H9 (cell line): Measurements from ENCODE around the gene CPT1A. TPM values are rescaled to one million over a fixed set of nuclear protein-coding genes. Genes with fewer than 3 reads are reported as not detected.

Experiments
- DNase-seq: peaks from one replicate; pipeline ENCODE4 v3.0.0-alpha.2; 2017
- H2AFZ ChIP-seq: one replicate; pipeline ENCODE4 v1.6.1; 2013; ENCODE audit warnings: mild to moderate bottlenecking, low read length, control low read depth, moderate library complexity
- H2AK5ac ChIP-seq: 2 replicates; pipeline ENCODE4 v1.6.1; 2013; ENCODE audit warnings: low read length, control low read depth, mixed read lengths; ENCODE audit not compliant: insufficient read length
- H2BK120ac ChIP-seq: one replicate; pipeline ENCODE4 v1.6.1; 2013; ENCODE audit warnings: low read depth, mild to moderate bottlenecking, low read length, control low read depth, inconsistent platforms; ENCODE audit not compliant: poor library complexity, severe bottlenecking
- H2BK12ac ChIP-seq: 2 replicates; pipeline ENCODE4 v1.6.1; 2013; ENCODE audit warnings: low read length, control low read depth, mixed read lengths, low read depth; ENCODE audit not compliant: insufficient read length
- H2BK15ac ChIP-seq: 2 replicates; pipeline ENCODE4 v1.6.1; 2013; ENCODE audit warnings: low read depth, low read length, control low read depth
- H2BK20ac ChIP-seq: one replicate; pipeline ENCODE4 v1.6.1; 2013; ENCODE audit warnings: low read depth, mild to moderate bottlenecking, low read length, control low read depth, inconsistent platforms; ENCODE audit not compliant: poor library complexity, severe bottlenecking
- H2BK5ac ChIP-seq: 2 replicates; pipeline ENCODE4 v1.6.1; 2013; ENCODE audit warnings: low read length, control low read depth, mixed read lengths; ENCODE audit not compliant: insufficient read length
- H3K14ac ChIP-seq: 2 replicates; pipeline ENCODE4 v1.6.1; 2013; ENCODE audit warnings: low read length, control low read depth; ENCODE audit not compliant: insufficient read depth
- H3K18ac ChIP-seq: 2 replicates; pipeline ENCODE4 v1.6.1; 2013; ENCODE audit warnings: low read depth, mild to moderate bottlenecking, mixed read lengths, low read length, control low read depth; ENCODE audit not compliant: insufficient read length
- H3K23ac ChIP-seq: 2 replicates; pipeline ENCODE4 v1.6.1; 2013; ENCODE audit warnings: low read length, control low read depth, mixed read lengths, low read depth; ENCODE audit not compliant: insufficient read length
- H3K23me2 ChIP-seq: 2 replicates; pipeline ENCODE4 v1.6.1; 2013; ENCODE audit warnings: low read depth, mild to moderate bottlenecking, mixed read lengths, low read length, control low read depth; ENCODE audit not compliant: insufficient read length, poor library complexity, severe bottlenecking
- H3K27ac ChIP-seq: 2 replicates; pipeline ENCODE4 v1.5.1; 2013; ENCODE audit warnings: low read length, control low read depth, mixed read lengths, low read depth; ENCODE audit not compliant: insufficient read length
- H3K27me3 ChIP-seq: 2 replicates; pipeline ENCODE4 v1.6.1; 2013; ENCODE audit warnings: low read length, control low read depth, inconsistent platforms; ENCODE audit not compliant: insufficient read depth
- H3K4ac ChIP-seq: 2 replicates; pipeline ENCODE4 v1.6.1; 2013; ENCODE audit warnings: low read depth, mild to moderate bottlenecking, control low read depth, inconsistent platforms, low read length, moderate library complexity
- H3K4me1 ChIP-seq: 2 replicates; pipeline ENCODE4 v1.6.1; 2013; ENCODE audit warnings: low read length, control low read depth, inconsistent platforms; ENCODE audit not compliant: insufficient read depth
- H3K4me2 ChIP-seq: 2 replicates; pipeline ENCODE4 v1.6.1; 2013; ENCODE audit warnings: low read length, control low read depth, mixed read lengths; ENCODE audit not compliant: insufficient read length, insufficient read depth
- H3K56ac ChIP-seq: 2 replicates; pipeline ENCODE4 v1.6.1; 2013; ENCODE audit warnings: low read depth, mild to moderate bottlenecking, mixed read lengths, low read length, control low read depth; ENCODE audit not compliant: insufficient read length
- H3K79me1 ChIP-seq: 2 replicates; pipeline ENCODE4 v1.6.1; 2013; ENCODE audit warnings: low read depth, mild to moderate bottlenecking, moderate library complexity, low read length, control low read depth, inconsistent platforms; ENCODE audit not compliant: insufficient read depth, poor library complexity, severe bottlenecking
- H3K79me2 ChIP-seq: 2 replicates; pipeline ENCODE4 v1.6.1; 2013; ENCODE audit warnings: low read length, control low read depth, inconsistent platforms; ENCODE audit not compliant: insufficient read depth
- H3K9ac ChIP-seq: 2 replicates; pipeline ENCODE4 v1.6.1; 2013; ENCODE audit warnings: low read length, control low read depth, mixed read lengths; ENCODE audit not compliant: insufficient read length; ENCODE audit errors: extremely low read depth
- H3K9me3 ChIP-seq: one replicate; pipeline ENCODE4 v1.6.1; 2013; ENCODE audit warnings: low read depth, low read length, inconsistent platforms; ENCODE audit not compliant: control insufficient read depth
- H3T11ph ChIP-seq: one replicate; pipeline ENCODE4 v1.6.1; 2013; ENCODE audit warnings: mild to moderate bottlenecking, low read length, control low read depth, inconsistent platforms
- H4K20me1 ChIP-seq: one replicate; pipeline ENCODE4 v1.6.1; 2013; ENCODE audit not compliant: control insufficient read depth, insufficient read length, insufficient read depth
- H4K5ac ChIP-seq: 2 replicates; pipeline ENCODE4 v1.6.1; 2013; ENCODE audit warnings: low read depth, mild to moderate bottlenecking, mixed read lengths, low read length, control low read depth; ENCODE audit not compliant: insufficient read length
- H4K8ac ChIP-seq: replicated peaks from 2 replicates; pipeline ENCODE4 v1.6.1; 2013; ENCODE audit warnings: low read length, control low read depth, mixed read lengths, low read depth; ENCODE audit not compliant: insufficient read length
- H4K91ac ChIP-seq: 2 replicates; pipeline ENCODE4 v1.6.1; 2013; ENCODE audit warnings: low read depth, mild to moderate bottlenecking, moderate library complexity, mixed read lengths, low read length, control low read depth; ENCODE audit not compliant: insufficient read length
- H3K27ac Mint-ChIP-seq, 3 experiments: 2 replicates in 2 of 3; 3 replicates in 1 of 3; pipeline ENCODE4 v1.8.0; 2020 to 2021; ENCODE audit warnings: mixed read lengths in 3 of 3, mild to moderate bottlenecking in 1 of 3, moderate library complexity in 1 of 3
- H3K27me3 Mint-ChIP-seq: 2 replicates; pipeline ENCODE4 v1.8.0; 2021; ENCODE audit warnings: low read depth, mild to moderate bottlenecking, moderate library complexity, mixed read lengths
- H3K36me3 Mint-ChIP-seq, 3 experiments: 2 replicates in 2 of 3; 3 replicates in 1 of 3; pipeline ENCODE4 v1.8.0; 2020 to 2021; ENCODE audit warnings: low read depth in 3 of 3, mixed read lengths in 3 of 3; ENCODE audit not compliant: insufficient read depth in 1 of 3
- H3K4me1 Mint-ChIP-seq, 2 experiments: 2 replicates each; pipeline ENCODE4 v1.8.0; 2020; ENCODE audit warnings: mixed read lengths in 2 of 2
- H3K4me3 Mint-ChIP-seq, 2 experiments: 2 replicates in 1 of 2; 3 replicates in 1 of 2; pipeline ENCODE4 v1.8.0; 2020 to 2021; ENCODE audit warnings: mild to moderate bottlenecking in 2 of 2, mixed read lengths in 2 of 2, moderate library complexity in 1 of 2
- H3K9me3 Mint-ChIP-seq, 2 experiments: 2 replicates in 1 of 2; 3 replicates in 1 of 2; pipeline ENCODE4 v1.8.0; 2020; ENCODE audit warnings: mild to moderate bottlenecking in 2 of 2, mixed read lengths in 2 of 2, moderate library complexity in 1 of 2
- CTCF ChIP-seq: fragments of 200-600 bp; sonication (generic); conservative IDR thresholded peaks from 3 replicates; pipeline ENCODE4 v1.8.0; 2021; ENCODE audit warnings: antibody characterized with exemption, mild to moderate bottlenecking
- WGBS: extraction: QIAGEN DNeasy Blood & Tissue Kit; methylation state at CpG from one replicate; pipeline ENCODE4 v1.1.7; 2013; ENCODE audit warnings: missing lambda C conversion rate, low lambda C conversion rate, mixed read lengths; ENCODE audit not compliant: insufficient read length; ENCODE audit errors: extremely low coverage; 5-methylcytosine and 5-hydroxymethylcytosine counted together
- total RNA-seq: library from RNA; stranded (reverse); gene quantifications from 2 replicates; pipeline ENCODE4 v1.2.1, GENCODE V29; 2021

CPT1A gene
- total RNA-seq, 1 experiment from 2014 or later, result 7.5 TPM

GRCh38 chr11:68839911-68840641 is 1.6 kb downstream of the CPT1A start:
- no peak overlapping the region for H2BK5ac ChIP-seq
- H2AK5ac ChIP-seq, result no peak overlapping the region
- H3K79me2 ChIP-seq, result no peaks in the 10 kb centered on the region
- H4K20me1 ChIP-seq, result peaks cover 4% of the 10 kb centered on the region
- H2AFZ ChIP-seq, result no peak overlapping the region
- no peak overlapping the region for H2BK15ac ChIP-seq
- no peak overlapping the region for H4K8ac ChIP-seq
- peaks cover 77% of the 10 kb centered on the region for H3K27me3 Mint-ChIP-seq
- H2BK12ac ChIP-seq, result no peak overlapping the region
- no peak overlapping the region for H2BK20ac ChIP-seq
- H3K79me1 ChIP-seq, result no peaks in the 10 kb centered on the region
- no peak overlapping the region for H4K5ac ChIP-seq
- no peak overlapping the region for H3K56ac ChIP-seq
- no peak overlapping the region for H3K14ac ChIP-seq
- H3K23me2 ChIP-seq, result peaks cover 14% of the 10 kb centered on the region
- no peak overlapping the region for H4K91ac ChIP-seq
- H3K4me3 Mint-ChIP-seq, result peak overlapping the region; percentile 71 to 77
- no peak overlapping the region; a peak in 1 of 7 replicates for H3K27ac Mint-ChIP-seq
- H3T11ph ChIP-seq, result no peak overlapping the region
- WGBS, result no CpG with 5 or more reads among the region's 19 CpGs
- peak overlapping the region; percentile 77 for H3K4me2 ChIP-seq
- peaks cover 24 to 29% of the 10 kb centered on the region in 2 experiments for H3K4me1 Mint-ChIP-seq
- H3K9ac ChIP-seq, result no peak overlapping the region
- H3K9me3 Mint-ChIP-seq, result peaks cover 0 to 6% of the 10 kb centered on the region in 2 experiments; a peak in 3 of 5 replicates
- H3K4me1 ChIP-seq, result no peaks in the 10 kb centered on the region
- no peak for TF ChIP-seq CTCF
- H3K27ac ChIP-seq, result no peak overlapping the region
- H2BK120ac ChIP-seq, result no peak overlapping the region
- H3K23ac ChIP-seq, result no peak overlapping the region
- no peak overlapping the region for H3K4ac ChIP-seq
- H3K9me3 ChIP-seq, result no peaks in the 10 kb centered on the region
- no peaks in the 10 kb centered on the region for H3K36me3 Mint-ChIP-seq
- peaks cover 21% of the 10 kb centered on the region for H3K27me3 ChIP-seq
- no peak overlapping the region for H3K18ac ChIP-seq
- peak; percentile 62 for DNase-seq
